Ovary (tissue), 9 donors: ENCODE measurements around the gene INPP1. TPM values are rescaled to one million over a fixed set of nuclear protein-coding genes. Genes with fewer than 3 reads are reported as not detected.

Experiments used
- DNase-seq, 5 donors: peaks; one replicate each; pipeline ENCODE4 v3.0.0-alpha.2; 2019 to 2020
- H3K27ac ChIP-seq, 2 donors: fragments of 200-600 bp; one replicate each; pipeline versions ENCODE4 v1.5.1 to v1.8.0; 2019 to 2022
- H3K27me3 ChIP-seq: fragments of 200-600 bp; one replicate; pipeline ENCODE4 v1.8.0; 2022
- H3K36me3 ChIP-seq: fragments of 200-600 bp; sonication (generic); one replicate; pipeline ENCODE4 v1.5.1; 2019
- H3K4me1 ChIP-seq: one replicate; pipeline ENCODE4 v1.8.1; 2013; ENCODE audit warnings: mild to moderate bottlenecking, moderate library complexity; ENCODE audit not compliant: insufficient read depth
- H3K4me3 ChIP-seq: fragments of 200-600 bp; sonication (generic); one replicate; pipeline ENCODE4 v1.5.1; 2017
- H3K9me3 ChIP-seq, 2 donors: fragments of 200-600 bp in 1 of 2; sonication (generic) in 1 of 2; one replicate each; pipeline versions ENCODE4 v1.5.1 to v1.8.1; 2013 to 2019; ENCODE audit warnings: mild to moderate bottlenecking in 1 of 2, moderate library complexity in 1 of 2
- EP300 ChIP-seq: sonication (generic); formaldehyde crosslinking; IDR thresholded peaks from one replicate; pipeline ENCODE4 v1.6.1; 2017; ENCODE audit warnings: antibody characterized with exemption
- POLR2A ChIP-seq: fragments of 450-650 bp; IDR thresholded peaks from one replicate; pipeline ENCODE4 v1.6.1; 2017; ENCODE audit warnings: antibody characterized with exemption, mild to moderate bottlenecking, moderate library complexity
- WGBS, 3 donors: extraction: QIAGEN DNeasy Blood & Tissue Kit in 1 of 3; methylation state at CpG; one replicate each; pipeline versions ENCODE4 v1.1.5 to v1.1.7; 2013 to 2017; 5-methylcytosine and 5-hydroxymethylcytosine counted together
- intact Hi-C, 4 donors: fragments of 100-400 bp; cut with DNase I; formaldehyde crosslinking; loops; one replicate each; pipeline versions ENCODE4 v1.11.0 to v1.15.1; 2022 to 2023
- polyA plus RNA-seq, 2 donors: library from polyadenylated mRNA; stranded (reverse); fragments of 200-250 nt in 1 of 2; fragments of 350-450 nt in 1 of 2; fragmentation: Illumina TruSeq in 1 of 2; extraction: RNeasy Lipid Tissue Mini Kit (QIAGEN cat#74804) in 1 of 2; gene quantifications; one replicate each; pipeline ENCODE4 v1.2.3, GENCODE V29; 2013 to 2014
- total RNA-seq, 7 donors: library from RNA; depleted of rRNA in 2 of 7; stranded (reverse); fragments of >200 nt in 2 of 7; fragmentation: NEBNext Ultra II Directional in 3 of 7; extraction: Animal tissue kit (Norgen Biotek cat#: 25700) in 3 of 7; gene quantifications; one replicate each; pipeline versions ENCODE4 v1.1.0 to v1.2.4, GENCODE V29; 2016 to 2023
- TF ChIP-seq, protein P1 (sequence below), 3 donors: fragments of 450-650 bp in 2 of 3; fragments of 200-600 bp in 1 of 3; IDR thresholded peaks; one replicate each; pipeline versions ENCODE4 v1.5.1 to v1.8.0; 2016 to 2022; ENCODE audit warnings: antibody characterized with exemption in 3 of 3, mild to moderate bottlenecking in 1 of 3
- donor health status: DM: no; HTN: no; CAD: no; lungs with moderate emphysema.
- donor health status: DM: no; HTN: no; CAD: no.
- donor health status: Bipolar disorder and iron deficiency.
- donor health status: DM: yes; HTN: yes; CAD: no.
- donor health status: DM: no; HTN: no; CAD: no.
- donor health status: DM: yes; HTN: yes; CAD: no.

INPP1 gene
- total and polyA plus RNA-seq, 9 donors: 3.5 to 51.2 (median 12.7) TPM

DNA sequence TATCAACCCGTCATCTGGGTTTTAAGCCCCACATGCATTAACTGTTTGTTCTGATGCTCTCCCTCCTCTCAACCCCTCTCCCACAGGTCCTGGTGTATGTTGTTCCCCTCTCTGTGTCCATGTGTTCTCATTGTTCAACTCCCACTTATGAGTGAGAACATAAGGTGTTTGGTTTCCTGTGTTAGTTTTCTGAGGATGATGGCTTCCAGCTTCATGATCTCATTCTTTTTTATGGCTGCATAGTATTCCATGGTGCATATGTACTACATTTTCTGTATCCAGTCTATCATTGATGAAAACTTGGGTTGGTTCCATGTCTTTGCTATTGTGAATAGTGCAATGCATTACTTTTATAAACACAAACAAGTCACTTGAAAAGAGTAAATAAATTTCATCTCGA, 7.0 kb upstream of the INPP1 start:
- Histone ChIP-seq H3K27me3 (no peaks in the 10 kb centered on the region), H3K9me3 (no peaks in the 10 kb centered on the region), H3K36me3 (no peaks in the 10 kb centered on the region), H3K4me1 (no peaks in the 10 kb centered on the region), H3K4me3 (no peak overlapping the region), H3K27ac (no peak overlapping the region)
- 95 to 97% (median 96%) methylated on average over 2 of the region's 2 CpGs for WGBS, 3 donors
- intact Hi-C loops: no loop called here
- DNase-seq: no peak
- TF ChIP-seq EP300: no peak
- TF ChIP-seq, protein P1, sequence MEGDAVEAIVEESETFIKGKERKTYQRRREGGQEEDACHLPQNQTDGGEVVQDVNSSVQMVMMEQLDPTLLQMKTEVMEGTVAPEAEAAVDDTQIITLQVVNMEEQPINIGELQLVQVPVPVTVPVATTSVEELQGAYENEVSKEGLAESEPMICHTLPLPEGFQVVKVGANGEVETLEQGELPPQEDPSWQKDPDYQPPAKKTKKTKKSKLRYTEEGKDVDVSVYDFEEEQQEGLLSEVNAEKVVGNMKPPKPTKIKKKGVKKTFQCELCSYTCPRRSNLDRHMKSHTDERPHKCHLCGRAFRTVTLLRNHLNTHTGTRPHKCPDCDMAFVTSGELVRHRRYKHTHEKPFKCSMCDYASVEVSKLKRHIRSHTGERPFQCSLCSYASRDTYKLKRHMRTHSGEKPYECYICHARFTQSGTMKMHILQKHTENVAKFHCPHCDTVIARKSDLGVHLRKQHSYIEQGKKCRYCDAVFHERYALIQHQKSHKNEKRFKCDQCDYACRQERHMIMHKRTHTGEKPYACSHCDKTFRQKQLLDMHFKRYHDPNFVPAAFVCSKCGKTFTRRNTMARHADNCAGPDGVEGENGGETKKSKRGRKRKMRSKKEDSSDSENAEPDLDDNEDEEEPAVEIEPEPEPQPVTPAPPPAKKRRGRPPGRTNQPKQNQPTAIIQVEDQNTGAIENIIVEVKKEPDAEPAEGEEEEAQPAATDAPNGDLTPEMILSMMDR (IDR thresholded peaks at IDR 0.05): no peak
- no peak for TF ChIP-seq POLR2A

DNA sequence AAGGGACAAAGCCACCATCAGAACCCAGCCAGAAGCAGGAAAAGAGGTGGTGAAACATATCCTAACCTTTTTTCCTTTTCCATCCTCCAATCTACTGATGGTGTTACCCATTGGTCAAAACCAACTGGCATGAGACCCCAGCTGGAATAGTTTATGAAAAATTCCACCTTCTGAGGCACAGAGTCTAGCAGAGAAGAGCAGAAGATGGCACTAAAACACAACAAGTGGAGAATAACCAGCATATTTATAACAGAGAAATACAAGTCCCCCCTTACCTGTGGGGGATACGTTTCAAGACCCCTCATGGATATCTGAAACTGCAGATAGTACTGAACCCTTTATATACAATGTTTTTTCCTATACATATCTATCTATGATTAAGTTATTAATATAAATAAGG, 4.9 kb upstream of the INPP1 start:
- TF ChIP-seq, protein P1 (IDR thresholded peaks at IDR 0.05): no peak
- TF ChIP-seq EP300 (no peak), POLR2A (no peak)
- Histone ChIP-seq H3K4me1 (no peaks in the 10 kb centered on the region), H3K4me3 (no peak overlapping the region), H3K36me3 (no peaks in the 10 kb centered on the region), H3K9me3 (no peaks in the 10 kb centered on the region), H3K27me3 (no peaks in the 10 kb centered on the region), H3K27ac (no peak overlapping the region)
- WGBS, 3 donors: 76 to 85% (median 85%) methylated on average over 1 of the region's 1 CpG
- intact Hi-C loops: no loop called here
- no peak for DNase-seq

DNA sequence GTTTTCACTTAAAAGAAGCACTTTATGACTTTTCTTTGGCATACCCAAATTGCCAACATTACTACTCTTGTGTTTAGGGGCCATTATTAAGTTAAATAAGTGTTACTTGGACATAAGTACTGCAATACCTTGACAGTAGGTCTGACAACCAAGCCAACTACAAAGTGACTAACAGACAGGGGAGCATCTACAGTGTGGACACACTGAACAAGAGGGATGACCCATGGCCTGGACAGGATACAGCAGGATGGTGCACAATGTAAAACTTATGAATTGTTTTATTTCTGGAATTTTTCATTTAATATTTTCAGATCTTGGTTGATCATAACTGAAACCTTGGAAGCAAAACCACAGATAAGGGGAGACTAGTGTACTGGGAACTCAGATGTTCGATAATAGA, 4.0 kb upstream of the INPP1 start:
- no peak for DNase-seq
- Histone ChIP-seq H3K9me3 (no peaks in the 10 kb centered on the region), H3K4me3 (no peak overlapping the region), H3K27ac (no peak overlapping the region), H3K27me3 (no peaks in the 10 kb centered on the region), H3K36me3 (no peaks in the 10 kb centered on the region), H3K4me1 (no peaks in the 10 kb centered on the region)
- intact Hi-C loops: no loop called here
- no peak for TF ChIP-seq POLR2A
- WGBS, 3 donors: 63 to 75% (median 64%) methylated on average over 1 of the region's 1 CpG

DNA sequence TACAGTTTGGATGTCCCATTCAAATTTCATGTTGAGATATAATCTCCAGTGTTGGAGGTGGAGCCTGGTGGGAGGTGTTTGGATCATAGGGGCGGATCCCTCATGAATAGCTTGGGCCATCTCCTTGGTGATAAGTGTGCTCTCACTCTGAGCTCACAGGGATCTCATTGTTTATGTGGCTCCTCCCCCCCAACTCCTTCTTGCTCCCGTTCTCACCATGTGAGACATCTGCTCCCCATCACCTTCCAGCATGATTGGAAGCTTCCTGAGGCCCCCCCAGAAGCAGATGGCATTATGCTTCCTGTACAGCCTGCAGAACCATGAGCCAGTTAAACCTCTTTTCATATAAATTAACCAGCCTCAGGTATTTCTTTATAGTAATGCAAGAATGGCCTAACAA, 3.0 kb upstream of the INPP1 start:
- Histone ChIP-seq H3K4me1 (no peaks in the 10 kb centered on the region), H3K4me3 (no peak overlapping the region), H3K27me3 (no peaks in the 10 kb centered on the region), H3K9me3 (no peaks in the 10 kb centered on the region), H3K36me3 (no peaks in the 10 kb centered on the region), H3K27ac (no peak overlapping the region)
- TF ChIP-seq EP300 (no peak), POLR2A (no peak)
- TF ChIP-seq, protein P1 (IDR thresholded peaks at IDR 0.05): no peak
- 53 to 68% (median 60%) methylated on average over 2 of the region's 2 CpGs for WGBS, 3 donors
- no peak for DNase-seq
- intact Hi-C loops: no loop called here

DNA sequence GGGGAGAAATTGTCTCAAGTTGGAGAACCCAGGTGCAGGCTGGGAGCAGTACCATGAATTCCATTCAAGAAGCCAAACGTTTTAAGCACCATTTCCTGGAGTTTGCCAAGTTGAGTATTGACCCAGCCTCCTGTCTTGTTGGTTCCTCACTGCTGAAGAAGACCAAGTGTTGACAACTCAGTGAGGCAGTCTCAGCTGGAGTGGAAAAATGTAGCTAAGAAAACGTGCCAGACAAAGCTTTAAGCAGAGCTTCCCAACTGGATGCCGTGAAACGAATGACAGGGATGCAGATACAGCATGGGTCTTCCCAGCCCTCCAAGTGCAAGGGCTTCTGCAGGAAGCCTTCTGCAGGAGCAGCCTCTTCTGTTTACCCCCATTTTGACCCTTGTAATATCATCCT, 778 bp upstream of the INPP1 start:
- 52 to 58% (median 52%) methylated on average over 4 of the region's 4 CpGs for WGBS, 3 donors
- Histone ChIP-seq H3K27me3 (no peaks in the 10 kb centered on the region), H3K4me3 (no peak overlapping the region), H3K36me3 (no peaks in the 10 kb centered on the region), H3K9me3 (no peaks in the 10 kb centered on the region), H3K4me1 (no peaks in the 10 kb centered on the region), H3K27ac (no peak overlapping the region)
- TF ChIP-seq, protein P1 (IDR thresholded peaks at IDR 0.05): no peak
- TF ChIP-seq EP300: no peak
- no peak for TF ChIP-seq POLR2A
- no peak for DNase-seq
- intact Hi-C loops: no loop called here
